Kidney (tissue), 14 donors: ENCODE results near the gene PRPF31. TPM values are rescaled to one million over a fixed set of nuclear protein-coding genes. Genes with fewer than 3 reads are reported as not detected.

Experiments used
- DNase-seq, 5 donors: peaks; one replicate each; pipeline ENCODE4 v3.0.0-alpha.2; 2013 to 2020
- FAIRE-seq: peaks from 2 replicates; lab custom pipeline; 2012; peaks lifted over from hg19 to GRCh38; lab: Jason Lieb, UNC
- H3K27ac ChIP-seq, 2 donors: one replicate each; pipeline ENCODE4 v1.7.0; 2013; ENCODE audit warnings: low read depth in 2 of 2, low read length in 2 of 2, inconsistent platforms in 1 of 2
- H3K27me3 ChIP-seq: one replicate; pipeline ENCODE4 v1.7.1; 2013; ENCODE audit warnings: low read length, inconsistent platforms; ENCODE audit not compliant: control insufficient read depth, insufficient read depth
- H3K36me3 ChIP-seq, 3 donors: one replicate each; pipeline versions ENCODE4 v1.7.0 to v1.7.1; 2013; ENCODE audit warnings: low read length in 3 of 3, control low read depth in 1 of 3, inconsistent platforms in 1 of 3; ENCODE audit not compliant: insufficient read depth in 3 of 3, control insufficient read depth in 2 of 3
- H3K4me1 ChIP-seq, 3 donors: one replicate each; pipeline versions ENCODE4 v1.7.0 to v1.7.1; 2013; ENCODE audit warnings: low read length in 3 of 3, inconsistent platforms in 1 of 3, low read depth in 1 of 3; ENCODE audit not compliant: control insufficient read depth in 2 of 3, insufficient read depth in 2 of 3
- H3K4me3 ChIP-seq, 3 donors: one replicate each; pipeline versions ENCODE4 v1.7.0 to v1.8.1; 2013; ENCODE audit warnings: low read length in 3 of 3, control low read depth in 1 of 3, inconsistent platforms in 1 of 3
- H3K9ac ChIP-seq, 3 donors: one replicate each; pipeline versions ENCODE4 v1.7.0 to v1.7.1; 2013; ENCODE audit warnings: low read length in 3 of 3, control low read depth in 1 of 3, inconsistent platforms in 1 of 3
- H3K9me3 ChIP-seq, 3 donors: one replicate each; pipeline versions ENCODE4 v1.7.0 to v1.7.1; 2013; ENCODE audit warnings: low read length in 3 of 3, control low read depth in 1 of 3, inconsistent platforms in 1 of 3; ENCODE audit not compliant: control insufficient read depth in 2 of 3, insufficient read depth in 1 of 3
- intact Hi-C: fragments of 100-400 bp; cut with DNase I; formaldehyde crosslinking; loops from one replicate; pipeline ENCODE4 v1.11.1; 2022
- polyA plus RNA-seq: library from polyadenylated mRNA; stranded (reverse); fragments of 350-450 nt; fragmentation: Illumina TruSeq; extraction: RNeasy Lipid Tissue Mini Kit (QIAGEN cat#74804); gene quantifications from one replicate; pipeline ENCODE4 v1.2.3, GENCODE V29; 2014; ENCODE audit warnings: low read depth, low replicate concordance; ENCODE audit not compliant: insufficient read depth
- total RNA-seq: library from RNA; stranded (reverse); fragmentation: NEBNext Ultra II Directional; extraction: Animal tissue kit (Norgen Biotek cat#: 25700); gene quantifications from one replicate; pipeline ENCODE4 v1.2.1, GENCODE V29; 2021
- TF ChIP-seq, protein P1 (sequence below): IDR thresholded peaks from 3 replicates; pipeline ENCODE4 v1.5.1; 2012; ENCODE audit warnings: mild to moderate bottlenecking, moderate library complexity, borderline replicate concordance; ENCODE audit not compliant: insufficient read depth; ENCODE audit errors: extremely low read depth
- donor health status: control.
- donor health status: control.
- donor health status: control.
- donor health status: control.
- donor health status: control.
- donor health status: DM: yes; HTN: yes; CAD: no.
- donor health status: Normal renal cell carcinoma (clear cell type).

Gene PRPF31
- total and polyA plus RNA-seq, 2 donors from 2014 or later: 55.9 to 57.2 TPM

DNA sequence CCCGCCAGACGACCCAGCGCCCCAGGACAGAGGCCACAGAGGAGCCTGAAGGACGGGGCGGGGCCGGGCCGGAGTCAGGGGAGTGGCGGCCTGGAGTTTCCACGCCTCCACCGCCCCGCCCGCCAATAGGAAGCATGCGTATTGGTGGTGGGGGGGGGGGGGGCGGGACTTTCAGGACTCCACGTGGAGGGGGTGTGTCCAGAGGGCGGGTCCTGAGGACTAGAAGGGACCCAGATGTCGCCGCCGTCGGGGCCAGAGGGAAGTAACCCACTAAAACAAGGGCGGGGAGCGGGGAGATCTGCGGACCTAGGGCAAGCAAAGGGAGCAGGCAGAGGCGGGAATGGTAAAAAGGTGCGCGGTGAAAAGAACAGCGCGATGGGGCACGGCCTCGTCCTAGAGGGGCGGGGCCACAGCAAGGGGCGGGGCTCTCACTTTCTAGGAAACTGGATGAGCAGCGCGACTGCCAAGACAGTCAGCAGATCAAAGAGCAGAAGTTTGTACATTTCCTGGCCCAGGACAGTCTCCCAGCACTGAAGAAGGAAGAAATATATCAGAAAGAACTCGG is 46.8 kb downstream of the PRPF31 start:
- Histone ChIP-seq H3K27me3 (no peaks in the 10 kb centered on the region), H3K36me3 (peaks cover 0 to 7% (median 5%) of the 10 kb centered on the region in 3 donors), H3K27ac (peak overlapping the region in 1 of 2 donors; percentile 57), H3K9ac (no peak overlapping the region), H3K4me1 (peaks cover 0 to 25% (median 13%) of the 10 kb centered on the region in 3 donors), H3K9me3 (no peaks in the 10 kb centered on the region), H3K4me3 (peak overlapping the region; percentile 35 to 51 (median 49))
- peak; percentile 74 to 96 (median 90) for DNase-seq
- FAIRE-seq: no peak
- intact Hi-C loops: no loop called here
- TF ChIP-seq, protein P1, sequence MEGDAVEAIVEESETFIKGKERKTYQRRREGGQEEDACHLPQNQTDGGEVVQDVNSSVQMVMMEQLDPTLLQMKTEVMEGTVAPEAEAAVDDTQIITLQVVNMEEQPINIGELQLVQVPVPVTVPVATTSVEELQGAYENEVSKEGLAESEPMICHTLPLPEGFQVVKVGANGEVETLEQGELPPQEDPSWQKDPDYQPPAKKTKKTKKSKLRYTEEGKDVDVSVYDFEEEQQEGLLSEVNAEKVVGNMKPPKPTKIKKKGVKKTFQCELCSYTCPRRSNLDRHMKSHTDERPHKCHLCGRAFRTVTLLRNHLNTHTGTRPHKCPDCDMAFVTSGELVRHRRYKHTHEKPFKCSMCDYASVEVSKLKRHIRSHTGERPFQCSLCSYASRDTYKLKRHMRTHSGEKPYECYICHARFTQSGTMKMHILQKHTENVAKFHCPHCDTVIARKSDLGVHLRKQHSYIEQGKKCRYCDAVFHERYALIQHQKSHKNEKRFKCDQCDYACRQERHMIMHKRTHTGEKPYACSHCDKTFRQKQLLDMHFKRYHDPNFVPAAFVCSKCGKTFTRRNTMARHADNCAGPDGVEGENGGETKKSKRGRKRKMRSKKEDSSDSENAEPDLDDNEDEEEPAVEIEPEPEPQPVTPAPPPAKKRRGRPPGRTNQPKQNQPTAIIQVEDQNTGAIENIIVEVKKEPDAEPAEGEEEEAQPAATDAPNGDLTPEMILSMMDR: no peak

DNA sequence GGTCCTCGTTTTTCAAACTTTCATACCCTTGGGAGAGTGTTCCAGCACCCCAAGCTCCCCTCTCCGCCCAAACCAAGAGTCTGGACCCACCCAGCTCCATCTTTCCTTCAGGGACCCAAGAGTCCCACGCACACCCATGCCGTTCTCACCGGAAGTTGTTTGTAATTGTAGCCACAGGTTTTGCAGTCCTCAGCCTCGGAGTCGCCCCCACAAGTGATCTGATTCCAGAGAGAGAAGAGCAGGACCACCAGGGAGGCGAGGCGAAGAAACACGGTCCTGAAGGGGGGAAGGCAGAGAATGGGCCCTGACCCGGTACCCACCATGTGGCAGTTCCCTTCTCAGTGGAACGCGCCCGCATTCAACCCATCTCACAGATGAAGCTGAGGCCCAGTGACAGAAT is 47.3 kb downstream of the PRPF31 start:
- H3K27ac ChIP-seq: peak overlapping the region in 1 of 2 donors; percentile 57
- FAIRE-seq: no peak
- intact Hi-C loops: no loop called here

DNA sequence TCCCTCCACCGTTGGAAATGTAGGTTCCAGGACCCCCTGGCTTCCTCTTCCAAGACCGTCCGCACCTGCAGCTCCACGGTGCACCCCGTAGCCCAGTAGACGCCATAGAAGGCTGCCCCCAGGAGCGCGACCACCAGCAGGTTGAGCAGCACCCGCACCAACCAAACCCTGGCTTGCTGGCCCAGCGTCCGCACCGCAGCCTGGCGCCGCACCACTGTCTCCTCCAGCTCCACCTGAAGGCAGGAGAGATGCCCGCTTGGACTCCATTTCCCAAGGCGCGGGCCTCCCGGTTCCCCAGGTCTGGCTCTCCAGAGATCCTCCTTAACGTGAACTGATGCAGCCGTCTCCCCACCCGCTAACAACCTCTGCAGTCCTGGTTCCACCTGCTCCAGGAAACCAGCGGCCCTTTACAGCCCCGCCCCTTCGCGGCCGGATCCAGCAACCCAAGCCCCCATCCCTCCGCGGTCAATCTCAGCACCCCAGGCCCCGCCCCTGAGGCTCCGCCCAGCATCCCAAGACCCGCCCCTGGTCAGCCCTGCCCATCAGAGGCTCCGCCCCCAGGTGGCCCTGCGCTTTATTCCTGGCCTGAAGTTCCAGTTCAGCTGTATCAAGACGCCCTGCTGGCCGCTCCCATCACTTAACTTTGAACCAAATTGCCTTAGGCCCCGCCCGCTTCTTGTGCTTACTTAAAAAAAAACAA is 49.0 kb downstream of the PRPF31 start:
- H3K27ac ChIP-seq: no peak overlapping the region
- peaks cover 0 to 17% (median 5%) of the 10 kb centered on the region in 3 donors for H3K4me1 ChIP-seq
- no peak for FAIRE-seq
- no peaks in the 10 kb centered on the region for H3K27me3 ChIP-seq
- intact Hi-C loops: no loop called here
- DNase-seq: peak; percentile 50 to 93 (median 76)
- TF ChIP-seq, protein P1: no peak
- no peak overlapping the region for H3K4me3 ChIP-seq
- H3K9me3 ChIP-seq: no peaks in the 10 kb centered on the region
- no peak overlapping the region for H3K9ac ChIP-seq
- no peaks in the 10 kb centered on the region for H3K36me3 ChIP-seq

More for the DNA sequence above, 47.3 kb downstream of the PRPF31 start:
- H3K4me1 ChIP-seq: peaks cover 0 to 25% (median 13%) of the 10 kb centered on the region in 3 donors
- TF ChIP-seq, protein P1: no peak
- H3K36me3 ChIP-seq: peaks cover 0 to 5% (median 2%) of the 10 kb centered on the region in 3 donors
- H3K9me3 ChIP-seq: no peaks in the 10 kb centered on the region
- H3K27me3 ChIP-seq: no peaks in the 10 kb centered on the region
- H3K4me3 ChIP-seq: peak overlapping the region in 1 of 3 donors; percentile 49
- peak overlapping the region in 1 of 3 donors; percentile 40 for H3K9ac ChIP-seq
- peak in 1 of 5 donors; percentile 72 for DNase-seq
